GM18505 (cell line): ENCODE data around the gene LOXL1.

Experiments used
- ATAC-seq: cut with Tn5 transposase; IDR thresholded peaks from one replicate; pipeline ENCODE4 v1.9.1; 2021; ENCODE audit not compliant: unreplicated experiment
- POLR2A ChIP-seq: IDR thresholded peaks from 4 replicates; pipeline ENCODE4 v1.6.1; 2011; ENCODE audit warnings: borderline replicate concordance; ENCODE audit not compliant: insufficient read depth, insufficient read length; ENCODE audit errors: extremely low read depth

LOXL1 gene

DNA sequence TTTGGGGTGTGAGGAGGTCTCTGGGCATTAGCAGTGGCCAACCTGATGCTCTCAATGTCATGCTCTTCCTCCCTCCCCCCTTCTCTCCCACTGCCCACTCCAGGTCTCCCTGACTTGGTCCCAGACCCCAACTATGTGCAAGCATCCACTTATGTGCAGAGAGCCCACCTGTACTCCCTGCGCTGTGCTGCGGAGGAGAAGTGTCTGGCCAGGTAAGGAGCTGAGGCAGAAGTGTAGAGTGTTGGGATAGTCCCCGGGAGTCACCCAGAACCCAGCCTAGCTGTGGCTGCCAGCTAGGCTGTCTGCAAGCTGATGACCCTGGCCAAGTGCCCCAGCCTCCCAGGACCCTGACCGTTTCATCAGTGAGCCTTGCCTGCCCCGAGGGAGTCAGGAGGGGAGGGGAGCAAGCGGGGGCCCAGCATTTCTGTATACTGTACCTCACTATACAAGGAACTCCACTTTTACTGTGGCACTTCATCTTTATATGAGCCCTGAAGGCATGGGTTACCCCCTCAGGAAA, 16.5 kb downstream of the LOXL1 start:
- ATAC-seq, result no peak
- TF ChIP-seq POLR2A, result no peak

DNA sequence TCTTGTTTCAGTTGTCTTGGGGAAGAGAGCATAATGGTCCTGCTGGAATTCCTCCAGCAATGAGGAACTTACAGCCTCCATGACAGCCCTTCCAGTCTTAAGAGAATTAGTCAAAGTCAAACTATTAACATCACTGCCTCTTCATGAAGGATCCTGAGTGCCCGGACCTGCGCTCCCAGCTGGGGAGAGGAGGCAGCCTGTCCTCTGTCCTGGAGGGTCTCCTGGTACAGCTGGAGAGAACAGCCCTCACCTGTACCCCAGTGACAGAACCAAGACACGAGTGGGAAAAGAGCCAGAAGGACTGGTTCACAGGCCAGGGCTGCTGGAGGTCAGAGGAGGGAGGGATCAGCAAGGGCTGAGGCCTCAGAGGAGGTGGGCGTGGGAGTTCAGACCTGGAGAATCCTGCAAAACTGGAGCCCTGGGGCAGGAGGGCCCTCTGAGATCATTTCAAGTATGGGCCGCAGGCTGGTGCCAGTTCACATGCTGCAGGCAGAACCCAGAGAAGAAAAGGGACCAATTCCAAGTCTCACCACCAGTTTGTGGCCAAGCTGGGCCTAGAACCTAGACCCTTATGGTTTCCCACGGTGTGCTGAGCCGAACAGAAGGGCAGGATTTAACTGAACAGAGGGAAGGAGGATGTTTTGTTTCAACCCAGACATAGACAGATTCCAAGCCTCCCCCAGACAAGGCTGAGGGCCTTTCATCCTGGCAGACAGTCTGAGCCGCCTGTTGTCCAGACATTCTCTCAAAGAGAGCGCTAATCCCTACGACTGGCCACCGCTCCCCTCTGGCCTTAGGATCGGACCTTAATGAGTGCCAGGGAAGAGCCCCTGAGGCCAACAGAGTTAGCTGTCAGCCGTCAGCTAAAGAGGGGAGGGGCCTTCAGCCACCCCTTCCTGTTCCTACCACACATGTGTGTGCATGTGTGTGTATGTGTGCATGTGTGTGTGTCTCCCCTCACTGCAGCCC, 18.2 kb downstream of the LOXL1 start:
- no peak for ATAC-seq
- TF ChIP-seq POLR2A, result no peak

DNA sequence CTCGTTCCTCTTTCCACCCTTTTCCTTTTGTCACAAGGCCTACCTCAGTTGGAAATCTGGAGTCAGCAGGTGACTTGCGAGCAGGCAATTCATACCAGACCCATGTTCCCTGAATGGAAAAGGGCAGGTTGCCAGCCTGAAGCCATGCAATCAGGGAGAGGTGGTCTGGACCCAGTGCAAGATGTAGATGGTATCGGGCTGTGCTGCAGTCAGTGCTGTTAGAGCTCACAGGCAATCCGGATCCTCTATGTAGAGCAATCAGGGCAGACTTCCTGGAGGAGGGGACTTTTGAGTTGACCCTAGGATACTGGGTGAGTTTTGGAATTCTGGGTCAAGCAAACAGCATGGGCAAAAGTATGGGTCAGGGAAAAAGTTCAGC, 18.9 kb downstream of the LOXL1 start:
- no peak for ATAC-seq
- no peak for TF ChIP-seq POLR2A

DNA sequence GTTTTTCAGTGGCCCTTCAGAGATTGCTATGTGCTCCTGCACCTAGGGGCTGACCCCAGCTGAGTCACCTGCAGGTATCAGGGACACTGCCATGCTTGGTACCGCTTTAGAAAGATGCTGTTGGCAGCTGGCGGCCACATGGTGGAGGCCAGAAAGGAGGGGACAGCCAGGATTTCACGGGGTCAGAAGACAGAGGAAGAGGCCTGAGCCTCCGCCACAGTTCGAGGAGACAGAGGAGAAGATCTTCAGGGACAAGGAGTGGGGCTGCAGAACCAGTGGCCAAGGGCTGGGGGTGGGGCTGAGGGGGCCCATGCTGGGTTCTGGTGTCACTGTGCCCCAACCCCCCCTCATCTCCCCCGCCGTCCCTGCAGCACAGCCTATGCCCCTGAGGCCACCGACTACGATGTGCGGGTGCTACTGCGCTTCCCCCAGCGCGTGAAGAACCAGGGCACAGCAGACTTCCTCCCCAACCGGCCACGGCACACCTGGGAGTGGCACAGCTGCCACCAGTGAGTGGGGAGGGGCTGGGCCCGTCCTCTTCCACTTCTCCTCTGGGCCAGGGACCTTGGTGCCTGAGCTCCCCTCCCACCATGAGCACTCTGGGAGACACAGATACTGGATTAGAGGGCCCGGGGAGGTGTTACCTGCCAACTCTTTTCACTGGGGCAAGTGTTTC, 19.9 kb downstream of the LOXL1 start:
- no peak for TF ChIP-seq POLR2A
- no peak for ATAC-seq

DNA sequence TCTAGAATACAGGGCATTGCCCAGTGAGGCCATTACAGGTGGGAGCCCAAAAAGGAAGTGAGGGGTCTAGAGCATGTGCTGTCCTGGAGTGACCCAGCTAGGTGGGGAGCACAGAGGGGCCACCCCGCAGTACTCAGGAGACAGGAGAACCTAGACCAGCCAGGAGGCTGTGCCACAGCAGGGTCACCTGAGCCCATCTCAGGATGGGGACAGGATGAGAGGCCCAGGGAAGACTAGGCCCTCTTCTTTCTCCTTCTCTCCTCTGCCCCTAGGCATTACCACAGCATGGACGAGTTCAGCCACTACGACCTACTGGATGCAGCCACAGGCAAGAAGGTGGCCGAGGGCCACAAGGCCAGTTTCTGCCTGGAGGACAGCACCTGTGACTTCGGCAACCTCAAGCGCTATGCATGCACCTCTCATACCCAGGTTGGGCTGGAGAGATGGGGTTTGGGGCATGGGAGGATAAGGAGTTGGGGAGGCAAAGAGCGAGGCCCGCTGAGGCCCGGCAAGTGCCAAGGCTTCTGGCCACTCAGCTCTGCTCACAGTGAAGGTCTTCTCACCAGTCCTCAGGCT, 20.6 kb downstream of the LOXL1 start:
- ATAC-seq, result no peak
- no peak for TF ChIP-seq POLR2A

DNA sequence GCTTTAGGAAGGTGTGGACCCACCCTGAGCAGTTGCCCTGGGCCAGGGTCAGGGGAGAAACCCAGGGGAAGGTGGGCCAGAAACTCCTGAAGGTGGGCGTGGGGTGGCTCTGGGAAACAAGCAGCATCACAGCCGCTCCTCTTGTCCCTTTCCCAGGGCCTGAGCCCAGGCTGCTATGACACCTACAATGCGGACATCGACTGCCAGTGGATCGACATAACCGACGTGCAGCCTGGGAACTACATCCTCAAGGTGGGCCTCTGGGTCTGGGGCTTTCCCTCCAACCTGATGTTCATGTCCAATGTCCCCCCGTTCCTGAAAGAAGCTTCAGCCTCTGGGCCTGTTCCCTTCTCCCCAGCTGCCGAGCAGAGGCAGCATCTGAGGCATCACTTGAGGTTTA, 21.4 kb downstream of the LOXL1 start:
- TF ChIP-seq POLR2A, result no peak
- no peak for ATAC-seq

DNA sequence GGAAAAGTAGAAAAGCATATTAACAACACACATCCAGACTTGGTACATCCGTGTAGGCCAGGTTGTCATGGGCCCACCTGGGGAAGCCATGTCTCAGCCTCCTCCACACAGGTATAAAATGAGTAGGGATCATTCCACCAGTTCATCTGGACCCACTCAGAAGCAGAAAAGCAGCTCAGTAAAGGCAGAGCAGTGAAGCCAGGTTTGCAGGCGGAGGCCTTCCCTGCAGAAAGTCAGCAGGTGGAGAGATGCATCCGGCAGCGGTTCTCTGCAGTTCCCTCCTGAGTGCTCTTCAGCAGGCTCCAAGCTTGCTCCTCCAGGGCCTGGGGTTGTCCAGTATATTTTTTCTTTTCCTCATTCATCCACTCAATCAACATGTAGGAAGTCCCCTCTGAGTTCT, 22.1 kb downstream of the LOXL1 start:
- TF ChIP-seq POLR2A, result no peak
- ATAC-seq, result no peak

DNA sequence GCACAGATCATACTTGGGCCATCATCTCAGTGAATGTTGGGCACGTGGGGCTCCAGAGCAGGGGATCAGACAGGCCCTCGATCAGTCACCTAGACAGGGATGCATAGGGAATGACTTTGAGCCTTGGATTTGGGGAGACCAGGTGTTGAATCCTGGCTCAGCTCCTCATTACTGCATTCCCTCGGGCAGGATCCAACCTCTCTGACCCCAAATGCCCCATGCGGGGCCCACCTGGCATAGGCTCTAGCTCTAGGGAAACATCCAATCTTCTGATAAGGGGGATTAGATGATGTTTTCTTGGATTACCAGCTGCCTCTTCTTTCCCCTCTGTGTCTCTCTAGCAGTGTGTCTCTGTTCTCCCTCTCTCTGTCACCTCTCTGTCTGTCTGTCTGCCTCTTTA, 22.7 kb downstream of the LOXL1 start:
- no peak for TF ChIP-seq POLR2A
- ATAC-seq, result no peak

DNA sequence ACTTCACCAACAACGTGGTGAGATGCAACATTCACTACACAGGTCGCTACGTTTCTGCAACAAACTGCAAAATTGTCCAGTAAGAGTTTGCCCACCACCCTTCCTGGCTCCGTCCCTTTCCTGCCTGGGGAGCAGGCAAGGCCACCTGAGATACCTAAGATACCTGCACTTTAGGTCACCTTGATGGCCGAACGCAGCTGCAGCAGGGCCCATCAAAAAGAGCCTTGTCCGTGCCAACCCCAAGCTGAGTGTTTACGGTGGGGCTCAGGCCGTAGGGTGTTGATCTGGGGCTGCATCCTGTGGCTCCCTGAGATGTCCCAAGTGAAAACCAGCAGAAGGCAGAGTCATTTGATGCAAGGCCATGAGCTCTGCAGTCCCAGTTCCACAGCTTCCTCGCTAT, 23.2 kb downstream of the LOXL1 start:
- ATAC-seq, result no peak
- TF ChIP-seq POLR2A, result no peak

DNA sequence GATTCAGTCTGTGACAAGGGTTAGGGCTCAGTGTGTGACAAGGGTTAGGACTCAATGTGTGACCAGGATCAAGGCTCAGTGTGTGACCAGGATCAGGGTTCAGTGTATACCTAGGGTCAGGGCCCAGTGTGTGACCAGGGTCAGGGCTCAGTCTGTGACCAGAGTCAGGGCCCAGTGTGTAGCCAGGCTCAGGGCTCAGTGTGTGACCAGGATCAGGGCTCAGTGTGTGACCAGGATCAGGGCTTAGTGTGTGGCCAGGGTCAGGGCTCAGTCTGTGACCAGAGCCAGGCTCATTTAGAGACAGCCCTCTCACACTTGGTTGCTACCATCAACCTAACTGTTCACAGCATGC, 24.2 kb downstream of the LOXL1 start:
- no peak for TF ChIP-seq POLR2A
- no peak for ATAC-seq

DNA sequence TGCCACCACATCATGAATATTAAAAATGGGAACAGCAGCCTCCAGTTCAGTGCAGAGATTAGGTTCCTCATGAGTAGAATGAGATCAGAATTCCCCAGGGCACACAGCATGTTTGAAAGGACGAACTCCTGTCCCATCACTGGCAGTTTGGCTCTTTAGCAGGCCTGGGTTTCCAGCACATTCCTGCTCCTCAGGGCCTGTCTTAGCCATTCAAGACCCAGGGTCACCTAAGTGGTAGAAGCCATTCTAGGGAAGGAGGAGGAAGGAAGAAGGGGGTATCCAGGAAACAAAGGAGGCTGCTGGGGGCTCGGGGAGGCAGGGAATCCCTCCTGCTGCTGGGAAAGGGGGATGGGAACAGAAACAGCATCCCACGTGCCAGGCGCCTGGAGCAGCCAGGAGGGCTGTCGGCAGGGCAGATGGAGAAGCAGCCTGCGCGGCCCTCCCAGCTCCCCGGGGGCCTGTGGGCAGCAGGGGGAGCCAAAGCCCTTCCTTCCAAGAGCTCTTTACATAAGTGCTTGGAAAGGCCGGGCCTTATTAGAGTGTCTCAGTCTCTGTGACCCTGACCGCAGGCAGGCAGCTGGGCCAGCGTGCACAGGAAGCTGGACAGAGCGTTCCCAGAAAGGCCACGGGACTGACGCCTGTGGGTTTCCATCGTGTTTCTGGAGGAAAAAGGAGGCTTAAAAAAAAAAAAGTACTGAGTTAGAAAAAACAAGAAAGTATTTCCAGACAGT, 24.7 kb downstream of the LOXL1 start:
- TF ChIP-seq POLR2A, result no peak
- ATAC-seq, result no peak

DNA sequence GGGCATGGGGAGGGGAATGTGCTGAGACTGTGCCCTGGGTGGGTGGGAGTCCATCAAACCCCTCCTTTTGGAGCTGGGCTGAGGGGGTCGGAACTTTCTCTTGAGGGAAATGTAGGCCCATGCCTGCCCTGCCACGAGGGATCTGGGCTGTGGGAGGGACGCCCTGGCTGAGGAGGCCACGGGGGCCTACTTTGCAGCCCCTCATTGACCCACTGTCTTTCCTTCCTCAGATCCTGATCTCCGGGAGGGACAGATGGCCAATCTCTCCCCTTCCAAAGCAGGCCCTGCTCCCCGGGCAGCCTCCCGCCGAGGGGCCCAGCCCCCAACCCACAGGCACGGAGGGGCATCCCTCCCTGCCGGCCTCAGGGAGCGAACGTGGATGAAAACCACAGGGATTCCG, 25.3 kb downstream of the LOXL1 start:
- ATAC-seq, result no peak
- no peak for TF ChIP-seq POLR2A
